B cell (primary cell): Measurements from ENCODE around the gene OBP2B.

Experiments
- EZH2 ChIP-seq: IDR thresholded peaks from 2 replicates; pipeline ENCODE4 v1.6.1; 2012; ENCODE audit warnings: borderline replicate concordance, low read depth, mild to moderate bottlenecking, moderate library complexity, low read length; ENCODE audit not compliant: insufficient read depth, poor library complexity, severe bottlenecking
- TF ChIP-seq, protein P1 (sequence below): fragments of 200-600 bp; IDR thresholded peaks from one replicate; pipeline ENCODE4 v1.8.0; 2022; ENCODE audit warnings: antibody characterized with exemption, mild to moderate bottlenecking

DNA sequence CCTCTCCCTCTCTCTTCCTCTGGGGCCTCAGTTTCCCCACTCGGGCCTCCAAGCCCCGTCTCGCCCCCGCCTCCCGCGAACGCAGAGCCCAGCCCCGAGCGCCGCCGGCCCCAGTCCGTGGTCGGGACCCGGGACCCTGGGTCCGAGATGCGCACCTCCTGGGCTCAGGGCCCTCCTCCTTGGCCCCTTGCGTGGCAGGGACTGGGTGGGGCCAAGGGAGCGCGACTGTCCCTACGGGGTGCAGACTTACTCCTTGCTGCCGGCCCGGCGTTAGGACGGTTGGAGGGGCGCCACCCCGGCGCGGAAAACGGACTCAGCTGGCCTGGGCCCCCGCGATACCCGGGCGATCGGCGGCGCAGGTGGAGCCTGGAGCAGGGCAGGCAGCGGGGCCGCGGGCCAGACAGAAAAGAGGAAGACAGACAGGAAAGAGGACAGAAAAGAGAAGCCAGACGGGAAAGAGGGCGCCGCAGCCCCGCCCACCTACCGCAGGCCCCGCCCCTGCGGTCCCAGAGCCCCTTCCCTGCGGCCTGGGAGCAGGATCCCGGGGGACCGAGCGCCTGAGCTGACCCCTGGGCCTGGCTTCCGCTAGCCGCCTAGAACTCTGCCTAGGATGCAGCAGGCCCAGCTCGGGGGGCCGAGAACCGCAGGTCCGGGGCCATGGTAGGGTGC is 45.4 kb downstream of the OBP2B start, which contains the start of gene GBGT1:
- TF ChIP-seq, protein P1, sequence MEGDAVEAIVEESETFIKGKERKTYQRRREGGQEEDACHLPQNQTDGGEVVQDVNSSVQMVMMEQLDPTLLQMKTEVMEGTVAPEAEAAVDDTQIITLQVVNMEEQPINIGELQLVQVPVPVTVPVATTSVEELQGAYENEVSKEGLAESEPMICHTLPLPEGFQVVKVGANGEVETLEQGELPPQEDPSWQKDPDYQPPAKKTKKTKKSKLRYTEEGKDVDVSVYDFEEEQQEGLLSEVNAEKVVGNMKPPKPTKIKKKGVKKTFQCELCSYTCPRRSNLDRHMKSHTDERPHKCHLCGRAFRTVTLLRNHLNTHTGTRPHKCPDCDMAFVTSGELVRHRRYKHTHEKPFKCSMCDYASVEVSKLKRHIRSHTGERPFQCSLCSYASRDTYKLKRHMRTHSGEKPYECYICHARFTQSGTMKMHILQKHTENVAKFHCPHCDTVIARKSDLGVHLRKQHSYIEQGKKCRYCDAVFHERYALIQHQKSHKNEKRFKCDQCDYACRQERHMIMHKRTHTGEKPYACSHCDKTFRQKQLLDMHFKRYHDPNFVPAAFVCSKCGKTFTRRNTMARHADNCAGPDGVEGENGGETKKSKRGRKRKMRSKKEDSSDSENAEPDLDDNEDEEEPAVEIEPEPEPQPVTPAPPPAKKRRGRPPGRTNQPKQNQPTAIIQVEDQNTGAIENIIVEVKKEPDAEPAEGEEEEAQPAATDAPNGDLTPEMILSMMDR = no peak
- no peak for TF ChIP-seq EZH2
